ENCODE measurements around the gene LINC01488.

LINC01488 gene

DNA sequence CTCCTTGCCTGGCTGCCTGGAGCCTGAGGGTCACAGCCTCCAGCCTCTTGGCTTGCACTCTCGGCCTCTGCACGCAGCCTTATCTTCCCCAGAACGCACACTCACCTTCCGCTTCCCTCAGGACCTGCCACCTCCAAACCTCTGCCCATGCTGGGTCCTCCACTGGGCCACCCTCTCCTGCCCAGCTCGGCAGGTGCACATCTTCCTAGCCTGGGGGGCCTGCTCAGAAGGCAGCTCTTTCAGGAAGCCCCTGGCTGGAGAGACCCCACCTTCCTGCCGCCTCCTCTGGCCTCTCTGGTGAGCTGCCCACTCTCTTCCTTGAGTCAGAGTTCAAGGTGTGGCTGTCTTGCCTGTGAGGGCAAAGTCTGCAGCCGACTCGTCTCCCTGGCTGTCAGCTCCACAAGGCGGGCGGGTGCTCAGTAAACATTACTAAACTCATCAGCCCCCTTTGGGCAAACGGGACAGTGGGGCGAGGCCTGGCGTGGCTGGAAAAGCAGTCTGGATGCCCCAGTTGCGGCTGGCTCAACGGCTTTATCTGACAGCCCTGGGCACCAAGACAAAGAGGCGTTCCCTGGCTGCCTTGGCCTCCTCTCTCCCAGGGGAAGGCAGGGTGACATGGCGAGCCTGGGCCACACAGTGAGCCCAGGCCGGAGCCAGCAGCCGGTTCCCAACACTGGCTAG lies 1.7 kb upstream of the LINC01488 start:
- DNase-seq (ENCODE audit: low read depth), result no peak

DNA sequence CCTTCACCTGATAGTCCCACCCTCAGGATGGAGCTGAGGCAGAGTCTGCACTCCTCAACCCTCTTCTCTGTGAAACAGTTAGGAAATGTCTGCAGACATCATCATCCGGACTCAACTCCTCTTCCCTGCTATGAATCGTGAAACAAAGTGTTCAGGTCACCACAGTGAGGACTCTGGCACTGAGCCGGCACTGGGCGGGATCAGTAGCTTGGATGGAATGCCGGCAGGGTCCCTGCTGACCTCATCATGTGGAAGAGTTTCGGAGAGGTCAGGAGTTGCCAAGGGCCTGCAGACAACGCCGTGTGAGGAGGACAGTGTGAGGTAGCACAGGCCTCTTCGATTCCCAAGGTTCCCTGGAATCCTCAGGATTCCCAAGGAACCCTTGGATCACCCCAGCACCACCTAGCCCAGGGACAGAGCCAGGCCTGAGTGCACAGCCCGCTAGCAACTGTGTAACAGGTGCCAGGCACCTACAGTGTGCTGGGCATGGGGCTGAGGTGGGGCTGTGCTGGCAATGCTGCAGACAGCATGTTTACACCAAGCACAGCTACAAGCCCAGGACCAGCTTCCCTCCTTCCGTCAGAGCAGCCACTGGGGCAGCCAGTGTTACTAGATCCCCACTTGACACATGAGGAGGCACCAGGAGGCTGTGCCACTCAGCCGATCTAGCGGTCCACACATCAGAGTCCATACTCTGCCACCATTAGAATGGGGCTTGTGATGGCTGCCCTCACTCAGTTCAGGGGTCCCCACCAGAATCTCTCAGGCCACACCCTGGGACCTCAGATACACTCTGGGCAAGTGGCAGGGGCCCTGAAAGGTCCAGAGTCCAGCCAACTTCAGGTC lies 693 bp upstream of the LINC01488 start:
- no peak for DNase-seq (ENCODE audit: low read depth)

DNA sequence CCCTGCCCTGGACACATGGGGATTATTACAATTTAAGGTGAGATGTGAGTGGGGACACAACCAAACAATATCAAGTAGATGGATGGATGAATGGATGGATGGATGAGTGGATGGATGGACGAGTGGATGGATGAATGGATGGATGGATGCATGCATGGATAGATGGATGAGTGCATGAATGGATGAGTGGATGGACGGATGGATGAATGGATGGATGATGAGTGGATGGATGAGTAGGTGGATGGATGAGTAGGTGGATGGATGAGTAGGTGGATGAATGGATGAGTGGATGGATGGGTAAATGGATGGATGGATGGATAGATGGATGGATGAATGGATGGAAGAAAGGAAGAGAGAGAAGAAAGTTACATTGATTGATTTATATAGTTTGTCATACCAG lies 859 bp downstream of the LINC01488 start:
- no peak for DNase-seq (ENCODE audit: low read depth)

DNA sequence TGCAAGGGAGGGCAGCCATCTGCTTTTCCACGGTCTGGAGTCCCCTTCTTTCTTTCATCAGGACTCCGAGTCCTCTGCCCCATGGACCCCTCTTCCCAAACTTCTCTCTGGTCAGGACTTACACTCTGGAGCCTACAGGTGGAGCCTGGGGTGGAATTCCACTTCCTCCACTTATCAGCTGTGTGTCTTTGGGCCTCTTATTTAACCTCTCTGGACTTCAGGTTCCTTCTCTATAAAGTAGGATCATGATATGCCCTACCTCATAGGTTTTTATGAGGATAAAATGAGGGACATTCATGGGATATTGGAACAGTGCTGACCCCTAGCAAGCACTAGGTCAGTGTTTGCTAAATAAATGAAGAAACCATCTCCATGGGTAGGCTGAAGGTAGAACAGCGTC lies 1.7 kb downstream of the LINC01488 start:
- no peak for DNase-seq (ENCODE audit: low read depth)

DNA sequence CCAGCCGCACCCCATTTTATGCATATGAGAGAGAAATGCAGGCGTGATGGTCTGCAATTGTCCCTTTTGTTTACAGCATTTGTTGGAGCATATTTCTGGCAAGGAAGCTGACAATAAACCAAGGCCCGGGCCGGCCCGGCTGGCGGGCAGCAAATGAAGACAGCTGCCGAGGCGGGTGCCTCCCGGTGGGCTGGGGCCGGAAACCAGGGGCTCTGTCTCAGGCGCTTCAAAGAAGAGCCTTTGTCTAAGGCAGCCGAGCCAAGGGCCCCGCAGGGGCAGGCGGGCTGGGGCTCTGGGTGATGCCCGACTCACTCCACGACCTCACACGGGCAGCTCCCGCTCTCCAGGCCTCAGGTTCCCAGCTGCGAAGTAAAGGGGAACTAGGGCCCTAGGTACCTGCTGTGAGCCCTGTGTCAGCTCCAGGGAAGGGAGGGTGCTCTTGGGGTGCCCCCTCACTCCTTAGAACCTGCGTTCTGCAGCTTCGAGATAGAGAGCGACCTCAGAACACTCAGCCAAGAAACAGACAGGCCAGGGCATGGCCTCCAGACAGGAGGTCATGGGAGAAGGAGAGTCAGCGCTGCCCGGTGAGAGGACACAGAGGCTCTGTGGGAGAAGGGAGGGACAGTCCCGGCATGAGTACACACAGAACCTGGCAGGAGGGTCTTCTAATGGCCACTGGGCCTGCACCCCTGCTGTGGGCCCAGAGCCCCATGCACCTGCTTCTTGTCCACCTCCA lies 2.4 kb downstream of the LINC01488 start:
- DNase-seq (ENCODE audit: low read depth), result no peak

DNA sequence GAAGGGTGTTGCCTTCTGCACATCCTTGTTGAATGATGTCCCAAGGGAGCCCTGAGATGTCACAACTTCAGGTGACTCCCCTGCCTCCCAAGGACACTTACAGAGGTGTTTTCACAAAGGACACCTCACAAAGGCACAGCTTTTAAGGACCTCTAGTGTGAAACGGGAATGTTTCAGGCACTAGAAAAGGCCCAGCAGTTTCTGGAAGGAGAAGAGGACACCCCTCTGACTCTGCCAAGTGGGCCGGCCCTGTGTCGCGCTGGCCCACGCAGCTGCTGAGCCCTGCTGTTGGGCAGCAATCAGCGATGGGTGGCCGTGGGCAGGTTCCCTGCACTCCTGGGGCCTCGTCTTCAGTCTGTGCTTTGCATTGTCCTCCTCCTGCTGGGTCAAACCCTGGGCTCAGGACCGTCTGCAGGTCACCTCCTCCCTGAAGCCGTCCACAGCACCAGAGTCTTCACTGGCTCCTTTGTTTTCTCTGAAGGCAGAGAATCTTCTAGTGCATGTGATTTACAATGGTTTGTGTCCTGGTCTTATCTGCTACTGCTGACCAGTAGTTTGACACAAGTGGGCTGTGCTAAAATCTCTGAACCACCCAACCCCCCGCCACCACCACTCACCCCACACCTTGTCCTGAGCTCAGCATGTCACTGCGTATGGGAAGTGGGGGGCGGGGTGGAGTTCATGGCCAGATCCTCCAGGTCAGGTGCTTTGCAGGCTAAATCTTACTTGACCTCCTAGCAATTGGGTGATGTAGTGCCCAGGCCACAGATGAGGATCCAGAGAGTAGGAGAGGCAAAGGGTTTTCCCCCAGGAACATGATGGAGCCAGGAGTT lies 3.2 kb downstream of the LINC01488 start:
- no peak for DNase-seq (ENCODE audit: low read depth)

DNA sequence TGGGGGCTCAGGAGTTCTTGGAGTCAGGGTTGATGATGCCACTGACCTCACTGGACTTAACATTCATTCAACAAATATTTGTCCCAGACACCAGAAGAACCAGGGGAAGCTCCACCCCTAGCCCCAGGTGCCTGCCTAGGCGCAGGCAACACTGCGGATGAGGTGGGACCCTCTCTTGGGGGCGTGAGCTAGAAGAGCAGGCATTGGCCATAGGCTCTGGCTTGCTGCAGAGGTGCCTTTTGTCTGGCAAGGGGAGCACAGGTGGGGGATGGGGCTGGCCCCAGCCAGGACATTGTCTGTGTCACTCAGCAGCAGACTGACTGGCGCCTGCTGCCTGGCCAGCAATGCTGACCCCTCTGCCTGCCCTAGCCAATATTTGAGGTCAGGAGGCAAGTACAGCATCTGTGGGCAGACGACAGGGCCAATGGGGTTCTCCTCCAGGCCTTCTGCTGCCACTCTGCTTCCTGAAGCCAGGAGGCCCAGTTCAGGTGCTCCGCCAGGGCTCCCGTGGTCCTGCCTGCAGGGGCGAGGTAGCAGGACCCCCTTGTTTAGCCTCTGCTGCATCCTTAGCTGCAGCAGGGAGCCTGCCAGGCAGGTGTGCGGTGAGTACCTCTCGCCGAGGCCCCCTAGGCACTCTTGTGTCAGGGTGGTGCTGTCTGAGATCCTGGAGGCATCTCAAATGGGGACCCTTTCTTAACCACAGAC lies 4.0 kb downstream of the LINC01488 start:
- no peak for DNase-seq (ENCODE audit: low read depth)

DNA sequence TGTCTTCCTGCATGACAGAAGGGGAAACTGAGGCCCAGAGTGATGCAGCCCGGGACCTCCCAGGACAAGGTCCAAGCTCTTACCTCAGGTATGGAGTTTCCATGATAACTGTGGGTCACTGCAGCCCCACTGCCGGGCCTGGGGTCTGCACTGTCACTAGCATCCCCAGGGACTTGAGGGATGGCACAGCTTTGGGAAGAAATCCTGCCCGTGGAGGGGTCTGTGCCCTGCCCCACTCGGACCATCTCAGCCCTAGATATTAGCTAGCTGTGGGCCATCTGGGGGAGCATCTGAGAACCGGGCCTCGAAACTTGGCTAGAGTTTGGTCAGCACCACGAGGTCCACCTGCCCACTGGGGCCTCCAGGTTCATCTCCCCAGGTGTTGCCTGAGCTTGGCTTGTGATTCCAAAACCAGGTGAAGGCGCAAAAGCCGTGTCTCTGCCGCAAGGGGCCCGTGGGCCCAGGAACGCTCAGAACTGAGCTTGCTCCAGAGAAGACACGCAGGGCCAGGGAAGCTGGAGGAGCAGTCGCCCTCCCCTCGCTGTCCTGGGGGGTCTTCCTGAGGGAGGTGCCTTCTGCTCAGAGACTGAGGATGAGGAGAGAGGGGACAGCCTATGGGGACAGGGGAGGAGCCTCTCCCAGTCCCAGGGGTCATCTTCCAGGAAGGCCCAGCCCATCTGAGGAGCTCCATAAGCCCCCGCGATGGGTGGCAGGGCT lies 4.8 kb downstream of the LINC01488 start:
- DNase-seq (ENCODE audit: low read depth), result no peak

DNA sequence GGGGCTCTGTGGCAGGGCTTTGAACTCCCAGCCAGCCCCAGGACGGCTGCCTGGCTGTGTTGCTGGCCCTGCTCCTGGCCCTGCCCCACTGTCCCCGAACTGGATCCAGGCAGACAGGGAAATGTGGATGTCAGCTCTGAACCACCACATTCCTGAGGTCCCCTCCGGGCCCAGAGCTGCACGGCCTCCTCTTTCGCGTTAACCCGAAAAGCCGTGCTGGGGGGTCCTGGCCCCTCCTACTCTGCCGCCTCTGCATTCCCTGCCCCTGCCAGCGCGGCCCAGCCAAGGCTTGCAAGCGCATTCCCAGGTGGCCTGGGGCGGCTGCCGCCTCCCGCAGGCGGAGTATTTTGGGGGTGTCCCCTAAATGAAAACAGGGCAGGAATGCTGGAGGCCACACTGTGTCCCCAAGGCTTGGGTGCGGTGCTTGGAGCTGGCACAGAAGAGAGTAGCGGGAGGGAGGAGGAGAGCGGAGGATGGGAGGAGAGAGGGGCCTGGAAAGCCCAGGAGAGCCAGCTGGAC lies 5.4 kb downstream of the LINC01488 start:
- no peak for DNase-seq (ENCODE audit: low read depth)

DNA sequence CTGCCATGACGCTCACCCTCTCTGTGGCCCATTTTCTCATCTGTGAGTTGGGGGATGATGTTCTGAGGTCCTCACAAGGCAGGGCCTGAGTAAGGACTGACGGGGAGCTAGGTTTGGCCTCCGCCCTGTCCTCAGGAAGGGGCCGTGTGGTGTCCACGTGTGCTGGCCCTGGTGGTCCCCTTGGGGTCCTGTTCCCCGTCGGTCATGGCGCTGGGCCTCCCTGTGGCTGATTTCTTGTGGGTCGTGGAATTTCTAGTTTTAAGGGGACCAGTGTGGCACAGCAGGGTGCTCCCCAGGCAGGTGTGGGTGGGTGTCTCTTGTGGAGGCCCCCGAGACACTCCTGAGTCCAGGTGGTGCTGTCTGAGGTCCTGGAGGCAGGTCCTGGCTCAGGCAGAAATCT lies 5.9 kb downstream of the LINC01488 start:
- no peak for DNase-seq (ENCODE audit: low read depth)

DNA sequence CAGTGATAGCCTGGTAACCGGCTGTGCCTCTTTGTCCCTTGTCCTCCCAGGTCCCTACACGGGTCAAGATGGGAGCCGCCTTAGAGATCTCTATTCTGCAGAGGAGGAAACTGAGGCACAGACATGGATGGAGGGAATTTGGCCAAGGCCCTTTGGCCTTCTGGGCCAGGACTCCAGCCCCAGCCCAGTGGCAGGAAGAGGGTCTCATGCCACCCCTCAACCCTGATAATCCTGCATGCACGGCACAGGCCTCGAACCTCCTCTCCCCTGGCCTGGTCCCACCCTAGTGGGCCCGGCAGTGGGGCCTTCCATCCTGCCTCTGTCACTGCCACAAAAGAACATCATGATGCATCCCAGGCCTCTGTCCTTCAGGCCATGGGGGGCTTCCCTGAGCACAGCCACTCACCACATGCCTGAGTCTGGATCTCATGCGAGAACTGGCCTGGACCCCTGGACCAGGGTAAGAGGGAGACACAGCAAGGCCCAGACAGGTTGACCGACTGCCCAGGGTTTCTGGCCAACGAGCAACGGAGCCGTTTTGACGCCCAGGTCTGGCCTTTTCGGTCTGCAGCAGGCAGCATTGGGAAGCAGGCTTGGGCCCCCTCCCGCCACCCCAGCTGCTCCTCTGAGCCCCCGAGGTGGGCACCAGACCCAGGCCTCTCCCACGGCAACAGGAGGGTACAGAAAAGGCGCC lies 6.5 kb downstream of the LINC01488 start:
- no peak for DNase-seq (ENCODE audit: low read depth)

DNA sequence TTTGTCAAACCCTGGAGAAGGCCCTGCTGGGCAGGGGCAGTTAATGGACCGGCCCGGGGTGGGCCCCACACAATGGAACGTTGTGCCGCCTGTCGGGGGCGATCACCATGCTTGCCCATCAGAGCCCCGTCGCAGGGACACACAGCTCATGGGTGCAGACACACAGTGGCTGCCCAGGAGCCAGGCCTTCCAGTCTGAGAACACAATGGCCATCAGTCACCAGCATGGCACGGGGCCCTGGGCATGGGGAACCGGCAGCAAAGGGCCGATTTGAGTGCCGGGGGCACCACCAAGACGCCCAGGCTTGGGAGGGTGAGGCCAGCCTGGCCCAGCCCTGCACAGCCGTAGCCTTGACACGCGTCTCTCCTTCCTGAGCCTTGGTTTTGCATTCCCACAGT lies 7.1 kb downstream of the LINC01488 start:
- no peak for DNase-seq (ENCODE audit: low read depth)

DNA sequence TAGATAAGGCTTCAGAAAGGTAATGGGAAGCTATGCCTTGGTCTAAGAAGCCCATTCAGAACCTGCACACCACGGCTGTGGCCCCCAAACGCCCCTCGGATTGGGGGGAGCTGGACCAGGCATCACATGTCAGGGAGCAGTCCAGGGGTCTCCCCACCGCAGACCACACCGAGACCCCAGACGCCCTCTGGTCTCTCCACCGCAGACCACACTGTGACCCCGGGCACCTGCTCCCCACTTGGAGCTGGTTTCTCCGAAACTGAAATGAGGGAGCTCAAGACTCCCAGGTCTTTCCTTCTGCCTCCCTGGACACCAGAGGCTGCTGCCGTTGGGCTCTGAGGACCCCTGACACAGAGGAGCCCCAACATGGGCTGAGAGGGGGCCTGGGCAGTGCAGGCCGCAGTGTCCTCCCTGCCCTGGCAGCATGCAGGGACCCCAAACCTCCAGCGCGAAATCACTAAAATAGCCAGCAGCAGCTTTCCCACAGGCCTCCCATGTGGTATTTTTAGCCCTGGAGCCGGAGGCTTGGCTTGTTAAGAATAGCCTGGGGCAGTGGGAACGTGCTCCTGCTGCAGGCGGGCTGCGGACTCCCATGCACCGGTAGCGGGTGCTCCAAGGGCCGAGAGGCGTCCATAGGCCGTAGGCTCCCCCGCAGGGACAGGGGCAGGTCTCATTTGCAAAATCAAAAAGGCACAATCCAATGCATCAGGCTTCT lies 7.7 kb downstream of the LINC01488 start:
- no peak for DNase-seq (ENCODE audit: low read depth)

DNA sequence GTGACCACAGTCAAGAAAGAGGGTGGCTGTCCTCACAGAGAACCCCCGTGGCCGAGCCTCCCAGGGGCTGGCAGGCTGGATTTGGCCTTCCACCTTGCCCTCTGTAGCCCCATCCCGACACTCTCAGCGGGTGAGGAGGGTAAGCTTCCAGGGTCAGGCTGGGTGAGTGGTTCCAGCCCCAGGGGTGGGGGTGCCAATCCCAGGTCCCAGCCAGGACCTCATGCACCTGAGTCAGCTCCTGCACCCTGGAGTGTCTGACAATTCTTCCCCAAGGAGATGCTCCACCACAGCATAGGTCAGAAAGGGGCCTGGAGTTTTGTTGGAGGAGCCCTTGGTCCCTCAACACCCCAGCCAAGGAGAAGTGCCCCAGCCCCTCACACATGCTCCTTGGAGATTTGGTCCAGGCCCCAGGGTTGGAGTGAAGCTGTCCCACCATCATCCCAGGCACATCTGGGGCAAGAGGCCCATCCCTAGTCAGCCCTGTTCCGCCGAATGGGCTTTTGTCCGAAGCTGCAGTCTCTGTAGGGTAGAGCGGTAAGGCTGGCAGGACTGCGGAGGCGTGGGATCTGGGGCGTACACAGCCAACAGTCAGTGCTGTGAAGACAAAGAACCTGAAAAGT lies 8.4 kb downstream of the LINC01488 start:
- DNase-seq (ENCODE audit: low read depth), result no peak

DNA sequence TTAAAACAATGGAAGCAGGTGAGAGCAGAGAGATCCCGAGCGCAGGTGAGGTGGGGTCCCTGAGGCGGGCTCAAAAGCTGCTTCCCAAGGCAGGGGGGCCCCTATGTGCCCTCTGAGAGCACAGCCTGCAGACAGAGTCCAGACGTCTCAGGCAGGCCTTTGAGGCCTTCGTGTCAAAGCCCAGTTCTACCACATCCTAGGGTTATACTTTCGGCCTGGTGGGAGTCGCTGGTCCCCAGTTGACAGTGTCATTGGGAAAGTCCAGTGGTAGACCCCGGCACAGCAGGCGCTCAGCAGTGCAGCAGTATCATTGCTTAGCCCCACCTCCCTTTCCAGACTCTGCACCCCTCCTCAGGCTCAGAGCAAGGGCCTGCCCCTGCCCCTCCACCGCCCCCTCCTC lies 9.1 kb downstream of the LINC01488 start:
- DNase-seq (ENCODE audit: low read depth), result no peak

DNA sequence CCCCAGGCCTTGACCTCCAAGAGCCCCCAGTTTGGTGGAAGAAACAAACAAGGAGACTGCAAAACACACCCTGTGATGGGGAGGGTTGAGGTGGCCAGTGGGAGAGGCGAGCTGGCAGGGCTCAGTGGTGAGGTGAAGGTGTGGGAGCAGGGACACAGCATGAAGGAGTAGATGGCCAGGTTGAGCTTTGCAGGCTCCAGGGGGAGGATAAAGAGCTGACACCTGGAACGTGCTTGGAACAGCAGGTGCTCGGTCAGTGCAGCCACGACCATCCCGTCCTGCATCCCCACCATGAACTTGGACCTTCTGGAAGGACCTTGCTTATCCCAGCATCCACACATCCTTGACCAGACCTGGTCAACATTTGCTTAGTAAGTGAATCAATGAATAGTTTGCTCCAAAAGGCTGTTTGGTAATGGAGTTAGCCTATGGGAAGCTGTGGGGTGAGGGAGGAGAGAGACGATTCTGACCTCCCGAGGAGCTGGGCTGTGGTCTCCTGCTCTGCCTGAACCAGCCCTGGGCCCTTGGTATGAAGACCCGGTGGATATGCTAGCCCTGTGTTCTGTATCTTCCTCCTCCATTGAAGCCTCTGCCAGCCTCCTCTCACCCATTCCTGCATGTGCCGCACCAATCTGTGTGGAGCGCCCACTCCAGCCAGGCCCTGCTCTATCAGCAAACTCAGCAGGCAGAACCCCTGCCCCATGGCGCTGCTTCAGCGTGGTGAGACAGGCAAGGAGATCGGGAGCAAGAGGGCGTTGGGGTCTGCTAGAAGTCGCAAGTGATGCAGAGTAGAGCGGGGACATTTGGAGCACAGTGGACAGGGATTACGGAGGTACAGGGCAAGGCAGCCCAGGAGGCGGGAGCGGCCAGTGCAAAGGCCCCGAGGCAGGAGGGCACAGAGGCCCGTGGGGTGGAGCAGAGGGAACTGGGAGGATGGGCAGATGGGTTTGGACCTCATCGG lies 9.9 kb downstream of the LINC01488 start:
- DNase-seq (ENCODE audit: low read depth), result no peak

DNA sequence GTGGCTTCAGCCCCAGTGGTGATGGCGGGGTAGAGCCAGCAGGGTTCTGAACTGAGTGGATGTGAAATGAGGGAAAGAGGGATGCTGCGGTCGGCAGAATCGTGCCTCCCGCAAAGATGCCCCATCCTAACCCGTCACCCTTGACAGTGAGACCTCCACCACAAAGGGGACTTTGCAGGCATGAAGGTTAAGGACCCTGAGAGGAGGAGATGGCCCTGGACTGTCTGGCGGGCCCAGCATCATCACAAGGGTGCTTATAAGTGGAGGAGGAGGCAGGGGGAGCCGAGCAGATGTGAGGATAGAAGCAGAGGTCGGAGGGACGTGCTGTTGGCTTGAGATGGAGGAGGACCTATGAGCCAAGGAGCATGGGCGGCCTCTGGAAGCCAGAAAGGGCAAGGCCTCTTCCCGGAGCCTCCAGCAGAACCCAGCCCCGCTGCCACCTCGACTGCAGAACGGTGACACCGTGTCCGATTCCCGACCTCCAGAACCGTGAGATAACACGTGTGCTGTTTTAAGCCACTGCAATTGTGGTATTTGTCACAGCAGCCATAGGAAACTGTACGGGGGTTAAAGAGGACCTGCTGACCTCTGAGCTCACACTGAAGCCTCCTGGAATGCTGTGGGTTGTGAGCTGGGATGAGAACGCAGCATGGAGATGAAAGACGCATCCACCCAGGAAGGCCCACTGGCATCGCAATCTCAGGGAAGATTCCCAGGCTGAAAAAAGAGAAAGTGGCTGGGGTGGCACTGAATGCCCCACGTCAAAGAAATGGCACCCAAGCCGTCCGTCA lies 10.9 kb downstream of the LINC01488 start:
- DNase-seq (ENCODE audit: low read depth), result peak; percentile 6

Data from non-pigmented ciliary epithelial cell (primary cell).